Activated B cell treated with CpG ODN at 0.5 μM for 24 hours (primary cell): ENCODE data around the gene ZNF532. TPM values are rescaled to one million over a fixed set of nuclear protein-coding genes. Genes with fewer than 3 reads are reported as not detected.

ENCODE experiments used
- ATAC-seq: fragments of 200-7000 bp; cut with Tn5 transposase; one replicate; pipeline ENCODE4 v1.10.0; 2021; ENCODE audit warnings: low read depth, mild to moderate bottlenecking, moderate library complexity
- CTCF ChIA-PET: fragments of 350-600 bp; sonication (Branson Sonifier 250); formaldehyde crosslinking; loops from one replicate; lab custom pipeline; 2021; ENCODE audit warnings: antibody characterized with exemption; lab: Charles Lee
- POLR2A ChIA-PET: fragments of 350-600 bp; sonication (Branson Sonifier 250); formaldehyde crosslinking; loops from one replicate; lab custom pipeline; 2021; ENCODE audit warnings: antibody characterized with exemption; lab: Charles Lee
- DNase-seq: peaks from one replicate; pipeline ENCODE4 v3.0.0; 2022
- H3K27ac Mint-ChIP-seq: one replicate; pipeline ENCODE4 v1.8.0; 2020; ENCODE audit warnings: mixed read lengths
- H3K27me3 Mint-ChIP-seq: one replicate; pipeline ENCODE4 v1.8.0; 2021; ENCODE audit warnings: mixed read lengths
- H3K36me3 Mint-ChIP-seq: one replicate; pipeline ENCODE4 v1.8.0; 2021; ENCODE audit warnings: low read depth, mixed read lengths
- H3K4me1 Mint-ChIP-seq: one replicate; pipeline ENCODE4 v1.8.0; 2021; ENCODE audit warnings: mixed read lengths
- H3K4me3 Mint-ChIP-seq: one replicate; pipeline ENCODE4 v1.8.0; 2020; ENCODE audit warnings: mild to moderate bottlenecking, mixed read lengths
- H3K9me3 Mint-ChIP-seq: one replicate; pipeline ENCODE4 v1.8.0; 2020; ENCODE audit warnings: mixed read lengths
- CTCF ChIP-seq: fragments of 200-600 bp; IDR thresholded peaks from one replicate; pipeline ENCODE4 v1.8.0; 2022; ENCODE audit warnings: antibody characterized with exemption, mild to moderate bottlenecking
- intact Hi-C: fragments of 100-400 bp; cut with micrococcal nuclease; formaldehyde crosslinking; loops from one replicate; pipeline ENCODE4 v1.15.1; 2024
- total RNA-seq: library from RNA; stranded (reverse); gene quantifications from 2 replicates; pipeline ENCODE4 v1.2.3, GENCODE V29; 2022

ZNF532 gene
- total RNA-seq, 1 donor from 2014 or later: 106 TPM

- H3K4me1 Mint-ChIP-seq: peaks cover 26% of the 10 kb centered on the region
- POLR2A ChIA-PET: interaction anchor here (2.5 kb wide), 1 partner anchor 26 kb away, joined by 9 read pairs; no protein-coding TSS in a partner anchor
These were observed 133.2 kb downstream of the ZNF532 start for GRCh38 chr18:58997811-58998337.

GRCh38 chr18:58998401-58999203 is 133.9 kb downstream of the ZNF532 start:
- no peak for DNase-seq
- peak; percentile 91 for ATAC-seq
- Mint-ChIP-seq H3K4me1 (peaks cover 18% of the 10 kb centered on the region), H3K27me3 (no peaks in the 10 kb centered on the region), H3K36me3 (no peaks in the 10 kb centered on the region), H3K4me3 (peak overlapping the region; percentile 59), H3K9me3 (no peaks in the 10 kb centered on the region), H3K27ac (peak overlapping the region; percentile 67)
- no peak for TF ChIP-seq CTCF
- intact Hi-C loops: no loop called here
- CTCF ChIA-PET: no interaction called here
- POLR2A ChIA-PET: interaction anchor here (0.7 to 2.5 kb wide), 4 partner anchors 23 to 27 kb away, joined by 3 to 9 read pairs (median 3); no protein-coding TSS in a partner anchor

More at GRCh38 chr18:58997811-58998337, 133.2 kb downstream of the ZNF532 start:
- no peaks in the 10 kb centered on the region for H3K36me3 Mint-ChIP-seq
- CTCF ChIA-PET: no interaction called here
- no peaks in the 10 kb centered on the region for H3K9me3 Mint-ChIP-seq
- intact Hi-C loops: no loop called here
- no peaks in the 10 kb centered on the region for H3K27me3 Mint-ChIP-seq
- ATAC-seq (no peak), DNase-seq (no peak)
- no peak overlapping the region for H3K27ac Mint-ChIP-seq
- no peak for TF ChIP-seq CTCF
- H3K4me3 Mint-ChIP-seq: no peak overlapping the region

- ATAC-seq (no peak), DNase-seq (no peak)
- Mint-ChIP-seq H3K4me1 (peaks cover 17% of the 10 kb centered on the region), H3K9me3 (no peaks in the 10 kb centered on the region), H3K4me3 (no peak overlapping the region), H3K27me3 (no peaks in the 10 kb centered on the region), H3K27ac (no peak overlapping the region), H3K36me3 (no peaks in the 10 kb centered on the region)
- TF ChIP-seq CTCF: no peak
- ChIA-PET CTCF (no interaction called here), POLR2A (no interaction called here)
- intact Hi-C loops: loop anchor here (5.0 kb wide), 1 partner anchor 56 kb away; no protein-coding TSS in a partner anchor
These were observed 136.5 kb downstream of the ZNF532 start for GRCh38 chr18:59001166-59001565.

GRCh38 chr18:59001721-59002120 is 137.0 kb downstream of the ZNF532 start:
- H3K27ac Mint-ChIP-seq: no peak overlapping the region

More at GRCh38 chr18:59001721-59002120, 137.0 kb downstream of the ZNF532 start:
- intact Hi-C loops: loop anchor here (5.0 kb wide), 1 partner anchor 56 kb away; no protein-coding TSS in a partner anchor
- no peak for DNase-seq
- ChIA-PET CTCF (no interaction called here), POLR2A (no interaction called here)
- H3K9me3 Mint-ChIP-seq: no peaks in the 10 kb centered on the region
- ATAC-seq: no peak
- H3K36me3 Mint-ChIP-seq: no peaks in the 10 kb centered on the region
- TF ChIP-seq CTCF: no peak
- no peaks in the 10 kb centered on the region for H3K27me3 Mint-ChIP-seq
- peaks cover 17% of the 10 kb centered on the region for H3K4me1 Mint-ChIP-seq
- H3K4me3 Mint-ChIP-seq: no peak overlapping the region
